OCI-LY7 (cell line): ENCODE results near the gene CAMKV. TPM values are rescaled to one million over a fixed set of nuclear protein-coding genes. Genes with fewer than 3 reads are reported as not detected.

Experiments
- BruUV-seq: library from RNA; stranded (reverse); fragments of 400-500 nt; replicated peaks from 2 replicates; lab custom pipeline; 2021; lab: Mats Ljungman, UMichigan
- CTCF ChIA-PET: fragments of 300-600 bp; sonication (Branson Sonifier 250); formaldehyde crosslinking; loops from one replicate; lab custom pipeline; 2022; ENCODE audit warnings: antibody characterized with exemption; ENCODE audit not compliant: unreplicated experiment; lab: Charles Lee
- POLR2A ChIA-PET: fragments of 300-600 bp; sonication (Branson Sonifier 250); formaldehyde crosslinking; loops from one replicate; lab custom pipeline; 2022; ENCODE audit warnings: antibody characterized with exemption; lab: Charles Lee
- DNase-seq: peaks from one replicate; pipeline ENCODE4 v3.0.0-alpha.2; 2015; ENCODE audit warnings: low spot score
- H2AFZ ChIP-seq: fragments of 200-600 bp; sonication (generic), shearing (Covaris generic); 2 replicates; pipeline ENCODE4 v1.6.1; 2014; ENCODE audit warnings: mild to moderate bottlenecking, antibody characterized with exemption, low read length, moderate library complexity
- H3K27ac ChIP-seq: fragments of 200-600 bp; sonication (generic); 2 replicates; pipeline ENCODE4 v1.5.1; 2014; ENCODE audit warnings: mixed run types, low read depth, mild to moderate bottlenecking, moderate library complexity, low read length, inconsistent platforms; ENCODE audit not compliant: poor library complexity, severe bottlenecking
- H3K36me3 ChIP-seq: fragments of 200-600 bp; sonication (generic); 2 replicates; pipeline ENCODE4 v1.6.1; 2014; ENCODE audit warnings: mild to moderate bottlenecking, antibody characterized with exemption, low read length, moderate library complexity, mixed read lengths; ENCODE audit not compliant: insufficient read depth
- H3K4me1 ChIP-seq: fragments of 200-600 bp; sonication (generic); 2 replicates; pipeline ENCODE4 v1.5.1; 2014; ENCODE audit warnings: mild to moderate bottlenecking, low read length; ENCODE audit not compliant: insufficient read depth, poor library complexity, severe bottlenecking
- H3K4me2 ChIP-seq: fragments of 200-600 bp; sonication (generic); 2 replicates; pipeline ENCODE4 v1.6.1; 2014; ENCODE audit warnings: mild to moderate bottlenecking, low read length
- H3K4me3 ChIP-seq: fragments of 200-600 bp; sonication (generic); 2 replicates; pipeline ENCODE4 v1.5.1; 2014; ENCODE audit warnings: mild to moderate bottlenecking, low read depth, low read length; ENCODE audit not compliant: poor library complexity, severe bottlenecking
- H3K79me2 ChIP-seq: fragments of 200-600 bp; sonication (generic); 2 replicates; pipeline ENCODE4 v1.6.1; 2016; ENCODE audit warnings: low read depth, mild to moderate bottlenecking, low read length, moderate library complexity, mixed read lengths; ENCODE audit not compliant: insufficient read depth
- H3K9me2 ChIP-seq: fragments of 200-600 bp; sonication (generic); 2 replicates; pipeline ENCODE4 v1.6.1; 2016; ENCODE audit warnings: mild to moderate bottlenecking, low read length, mixed read lengths; ENCODE audit not compliant: insufficient read depth
- H3K9me3 ChIP-seq: fragments of 200-600 bp; sonication (generic); 2 replicates; pipeline ENCODE4 v1.6.1; 2014; ENCODE audit warnings: mild to moderate bottlenecking, mixed run types, low read length, mixed read lengths
- H4K20me1 ChIP-seq: fragments of 200-600 bp; sonication (generic); 2 replicates; pipeline ENCODE4 v1.6.1; 2014; ENCODE audit warnings: mild to moderate bottlenecking, antibody characterized with exemption, low read length, moderate library complexity, mixed read lengths; ENCODE audit not compliant: insufficient read depth
- CTCF ChIP-seq: fragments of 200-600 bp; sonication (generic); conservative IDR thresholded peaks from 2 replicates; pipeline ENCODE4 v1.5.1; 2014; ENCODE audit warnings: mild to moderate bottlenecking, antibody characterized with exemption, low read length, moderate library complexity, mixed read lengths
- EZH2phosphoT487 ChIP-seq: fragments of 200-600 bp; sonication (generic); IDR thresholded peaks from 2 replicates; pipeline ENCODE4 v1.6.1; 2018; ENCODE audit warnings: low read depth, borderline replicate concordance, mild to moderate bottlenecking, mixed run types, antibody characterized with exemption, low read length, moderate library complexity, mixed read lengths
- intact Hi-C: fragments of 100-400 bp; cut with micrococcal nuclease; formaldehyde crosslinking; loops from one replicate; pipeline ENCODE4 v1.10.0; 2022; ENCODE audit not compliant: unreplicated experiment
- total RNA-seq, 2 experiments: library from RNA; depleted of rRNA in 1 of 2; stranded (reverse); fragments of >200 nt in 1 of 2; shearing (Covaris generic) in 1 of 2; gene quantifications; 2 replicates each; pipeline ENCODE4 v1.2.3, GENCODE V29; 2014 to 2022

Gene CAMKV
- total RNA-seq, 2 experiments from 2014 or later = 0.63 TPM; not detected in 1

- no peaks in the 10 kb centered on the region for H3K79me2 ChIP-seq
- no peak overlapping the region for H3K4me2 ChIP-seq
- intact Hi-C loops = no loop called here
- peaks cover 13% of the 10 kb centered on the region for H3K4me1 ChIP-seq
- BruUV-seq = no TSS peak
- POLR2A ChIA-PET = interaction anchor here (0.5 kb wide), 1 partner anchor 72 kb away, joined by 4 read pairs; no protein-coding TSS in a partner anchor
- H4K20me1 ChIP-seq = no peaks in the 10 kb centered on the region
- H3K9me2 ChIP-seq = no peaks in the 10 kb centered on the region
- no peaks in the 10 kb centered on the region for H3K36me3 ChIP-seq
- H2AFZ ChIP-seq = no peak overlapping the region
- no peaks in the 10 kb centered on the region for H3K9me3 ChIP-seq
- no peak overlapping the region for H3K27ac ChIP-seq
- CTCF ChIA-PET = no interaction called here
- TF ChIP-seq EZH2phosphoT487 (no peak), CTCF (no peak)
- DNase-seq = no peak
- H3K4me3 ChIP-seq = no peak overlapping the region
These were observed 3.9 kb upstream of the CAMKV start for GRCh38 chr3:49873623-49874022.

- intact Hi-C loops = no loop called here
- Histone ChIP-seq H2AFZ (no peak overlapping the region), H3K4me1 (peaks cover 17% of the 10 kb centered on the region), H3K27ac (no peak overlapping the region), H4K20me1 (no peaks in the 10 kb centered on the region), H3K9me3 (no peaks in the 10 kb centered on the region), H3K9me2 (no peaks in the 10 kb centered on the region), H3K36me3 (no peaks in the 10 kb centered on the region), H3K4me3 (no peak overlapping the region), H3K79me2 (no peaks in the 10 kb centered on the region), H3K4me2 (no peak overlapping the region)
- ChIA-PET CTCF (no interaction called here), POLR2A (no interaction called here)
- no peak for TF ChIP-seq CTCF
- no peak for TF ChIP-seq EZH2phosphoT487
- no peak for DNase-seq
- BruUV-seq = no TSS peak
These were observed 3.1 kb upstream of the CAMKV start for GRCh38 chr3:49872801-49873281.

- POLR2A ChIA-PET = interaction anchor here (0.6 kb wide), 1 partner anchor 269 kb away, joined by 3 read pairs; no protein-coding TSS in a partner anchor
- Histone ChIP-seq H3K4me3 (no peak overlapping the region), H3K36me3 (no peaks in the 10 kb centered on the region), H3K79me2 (no peaks in the 10 kb centered on the region), H3K4me2 (no peak overlapping the region), H3K9me3 (no peaks in the 10 kb centered on the region), H3K27ac (no peak overlapping the region), H2AFZ (no peak overlapping the region), H3K4me1 (peaks cover 17% of the 10 kb centered on the region), H4K20me1 (no peaks in the 10 kb centered on the region), H3K9me2 (no peaks in the 10 kb centered on the region)
- no TSS peak for BruUV-seq
- DNase-seq = no peak
- TF ChIP-seq CTCF (no peak), EZH2phosphoT487 (no peak)
- CTCF ChIA-PET = no interaction called here
- intact Hi-C loops = no loop called here
These were observed 1.9 kb upstream of the CAMKV start for GRCh38 chr3:49871531-49872153.
